SH-SY5Y (cell line): ENCODE data around the gene SMYD3.

Experiments
- GATA2 ChIP-seq: IDR thresholded peaks from 2 replicates; pipeline ENCODE4 v1.6.1; 2011; ENCODE audit warnings: mild to moderate bottlenecking, low read depth, low read length
- GATA3 ChIP-seq: IDR thresholded peaks from 2 replicates; pipeline ENCODE4 v1.6.1; 2011; ENCODE audit warnings: low read depth, mild to moderate bottlenecking, low read length, moderate library complexity

GRCh38 chr1:246039584-246039983, 467.5 kb downstream of the SMYD3 start:
- TF ChIP-seq GATA2 = no peak
- no peak for TF ChIP-seq GATA3
